H1 (cell line): ENCODE data around the gene DYNC1I1. TPM values are rescaled to one million over a fixed set of nuclear protein-coding genes. Genes with fewer than 3 reads are reported as not detected.

Experiments
- CTCF ChIA-PET: fragments of 300-600 bp; sonication (Branson Sonifier 250); formaldehyde crosslinking; loops from one replicate; lab custom pipeline; 2021; ENCODE audit not compliant: partially characterized antibody; lab: Charles Lee
- POLR2A ChIA-PET: fragments of 300-600 bp; sonication (Branson Sonifier 250); formaldehyde crosslinking; loops from one replicate; lab custom pipeline; 2021; ENCODE audit warnings: inconsistent platforms; ENCODE audit not compliant: partially characterized antibody; lab: Charles Lee
- DNase-seq, 2 experiments: peaks; one replicate each; pipeline versions ENCODE4 v3.0.0 to v3.0.0-alpha.2; 2010 to 2022; ENCODE audit warnings: low spot score in 2 of 2, low read depth in 1 of 2, mixed read lengths in 1 of 2
- FAIRE-seq: peaks from 2 replicates; lab custom pipeline; 2011; peaks lifted over from hg19 to GRCh38; lab: Jason Lieb, UNC
- H2AFZ ChIP-seq: 2 replicates; pipeline ENCODE4 v1.8.1; 2012; ENCODE audit warnings: low read length, inconsistent platforms
- H2AK5ac ChIP-seq: 2 replicates; pipeline ENCODE4 v1.6.1; 2013; ENCODE audit warnings: low read depth, low read length
- H2BK120ac ChIP-seq: replicated peaks from 2 replicates; pipeline ENCODE3; 2013; ENCODE audit warnings: low read depth, low read length, inconsistent platforms
- H2BK12ac ChIP-seq: 2 replicates; pipeline ENCODE4 v1.6.1; 2013; ENCODE audit warnings: low read depth, low read length
- H2BK15ac ChIP-seq: 2 replicates; pipeline ENCODE4 v1.6.1; 2013; ENCODE audit warnings: low read length
- H2BK20ac ChIP-seq: 2 replicates; pipeline ENCODE4 v1.6.1; 2013; ENCODE audit warnings: low read length
- H2BK5ac ChIP-seq: 2 replicates; pipeline ENCODE4 v1.6.1; 2013; ENCODE audit warnings: low read depth, low read length
- H3K14ac ChIP-seq: 2 replicates; pipeline ENCODE4 v1.6.1; 2013; ENCODE audit warnings: inconsistent platforms; ENCODE audit not compliant: insufficient read length
- H3K18ac ChIP-seq: 2 replicates; pipeline ENCODE4 v1.6.1; 2013; ENCODE audit warnings: low read length; ENCODE audit errors: extremely low read depth
- H3K23ac ChIP-seq: 2 replicates; pipeline ENCODE4 v1.6.1; 2013; ENCODE audit warnings: inconsistent platforms; ENCODE audit not compliant: insufficient read length
- H3K23me2 ChIP-seq: 2 replicates; pipeline ENCODE4 v1.6.1; 2013; ENCODE audit warnings: low read depth, low read length
- H3K27ac ChIP-seq: 2 replicates; pipeline ENCODE4 v1.6.1; 2011; ENCODE audit warnings: low read depth, low read length, inconsistent platforms
- H3K27me3 ChIP-seq, 4 experiments: replicated peaks in 1 of 4; 1 replicate in 1 of 4; 2 replicates in 3 of 4; pipeline versions ENCODE4 v1.6.1 to v1.8.1; 2011 to 2013; ENCODE audit warnings: low read length in 3 of 4, mild to moderate bottlenecking in 3 of 4, inconsistent platforms in 2 of 4, mixed read lengths in 2 of 4, moderate library complexity in 1 of 4; ENCODE audit not compliant: control insufficient read depth in 3 of 4, insufficient read depth in 3 of 4; ENCODE audit errors: extremely low read depth in 1 of 4
- H3K36me3 ChIP-seq, 4 experiments: 2 replicates each; pipeline versions ENCODE4 v1.6.1 to v1.8.1; 2011 to 2013; ENCODE audit warnings: mild to moderate bottlenecking in 4 of 4, low read length in 3 of 4, moderate library complexity in 2 of 4, control low read depth in 1 of 4, inconsistent platforms in 1 of 4; ENCODE audit not compliant: insufficient read depth in 4 of 4, control insufficient read depth in 2 of 4
- H3K4ac ChIP-seq: replicated peaks from 2 replicates; pipeline ENCODE3; 2013; ENCODE audit warnings: low read length, low read depth, mixed read lengths, inconsistent platforms; ENCODE audit not compliant: insufficient read length
- H3K4me1 ChIP-seq, 4 experiments: replicated peaks in 1 of 4; 1 replicate in 1 of 4; 2 replicates in 3 of 4; pipeline versions ENCODE4 v1.6.1 to v1.8.1; 2011 to 2013; ENCODE audit warnings: low read length in 3 of 4, inconsistent platforms in 2 of 4, mixed read lengths in 1 of 4; ENCODE audit not compliant: insufficient read depth in 4 of 4, control insufficient read depth in 3 of 4
- H3K4me2 ChIP-seq, 2 experiments: 2 replicates each; pipeline versions ENCODE4 v1.6.1 to v1.8.1; 2011 to 2013; ENCODE audit warnings: low read depth in 2 of 2, low read length in 2 of 2, control low read depth in 1 of 2, inconsistent platforms in 1 of 2, mild to moderate bottlenecking in 1 of 2; ENCODE audit not compliant: insufficient read depth in 1 of 2
- H3K4me3 ChIP-seq, 4 experiments: fragments of 200-600, 300-600 bp in 1 of 4; sonication (generic), shearing (Covaris generic), sonication (Bioruptor Twin) in 1 of 4; 2 replicates each; pipeline versions ENCODE4 v1.5.1 to v1.8.1; 2011 to 2016; ENCODE audit warnings: low read length in 4 of 4, low read depth in 3 of 4, control low read depth in 2 of 4, inconsistent platforms in 2 of 4, mild to moderate bottlenecking in 2 of 4, mixed read lengths in 1 of 4, moderate library complexity in 1 of 4; ENCODE audit not compliant: insufficient read depth in 2 of 4; ENCODE audit errors: extremely low read depth in 1 of 4
- H3K56ac ChIP-seq: replicated peaks from 2 replicates; pipeline ENCODE3; 2013; ENCODE audit warnings: low read depth, mild to moderate bottlenecking, mixed read lengths, low read length, inconsistent platforms; ENCODE audit not compliant: insufficient read length
- H3K79me1 ChIP-seq: 2 replicates; pipeline ENCODE4 v1.6.1; 2013; ENCODE audit warnings: low read depth, low read length, control low read depth
- H3K79me2 ChIP-seq, 2 experiments: 2 replicates each; pipeline versions ENCODE4 v1.6.1 to v1.8.1; 2012 to 2013; ENCODE audit warnings: low read length in 2 of 2, mild to moderate bottlenecking in 2 of 2, inconsistent platforms in 1 of 2; ENCODE audit not compliant: insufficient read depth in 2 of 2, control insufficient read depth in 1 of 2
- H3K9ac ChIP-seq, 4 experiments: replicated peaks in 1 of 4; 1 replicate in 1 of 4; 2 replicates in 3 of 4; pipeline versions ENCODE4 v1.6.1 to v1.8.1; 2011 to 2013; ENCODE audit warnings: low read depth in 3 of 4, low read length in 3 of 4, control low read depth in 2 of 4, mild to moderate bottlenecking in 2 of 4, moderate library complexity in 2 of 4, inconsistent platforms in 1 of 4; ENCODE audit errors: extremely low read depth in 1 of 4
- H3K9me3 ChIP-seq, 2 experiments: 2 replicates each; pipeline versions ENCODE4 v1.6.1 to v1.8.1; 2012 to 2013; ENCODE audit warnings: mild to moderate bottlenecking in 2 of 2, moderate library complexity in 2 of 2, control low read depth in 1 of 2, inconsistent platforms in 1 of 2, low read depth in 1 of 2, low read length in 1 of 2, mixed read lengths in 1 of 2; ENCODE audit not compliant: insufficient read depth in 2 of 2
- H4K20me1 ChIP-seq, 2 experiments: replicated peaks in 1 of 2; 2 replicates each; pipeline versions ENCODE3 to v1.8.1; 2011 to 2013; ENCODE audit warnings: inconsistent platforms in 2 of 2, low read length in 2 of 2, mild to moderate bottlenecking in 1 of 2; ENCODE audit not compliant: insufficient read depth in 2 of 2, control insufficient read depth in 1 of 2
- H4K5ac ChIP-seq: 2 replicates; pipeline ENCODE4 v1.6.1; 2013; ENCODE audit warnings: low read length, low read depth, mixed read lengths, inconsistent platforms; ENCODE audit not compliant: insufficient read length
- H4K8ac ChIP-seq: 2 replicates; pipeline ENCODE4 v1.8.0; 2013; ENCODE audit warnings: mild to moderate bottlenecking, moderate library complexity, low read length, inconsistent platforms; ENCODE audit not compliant: insufficient read depth; ENCODE audit errors: extremely low read depth
- H4K91ac ChIP-seq: replicated peaks from 2 replicates; pipeline ENCODE3; 2013; ENCODE audit warnings: low read length, mixed read lengths, inconsistent platforms; ENCODE audit not compliant: insufficient read length
- BCL11A ChIP-seq, 2 experiments: IDR thresholded peaks; one replicate each; pipeline ENCODE4 v1.6.1; 2011; ENCODE audit warnings: low read depth in 2 of 2, low read length in 2 of 2, mild to moderate bottlenecking in 2 of 2
- GTF2F1 ChIP-seq: IDR thresholded peaks from 2 replicates; pipeline ENCODE4 v1.6.1; 2012; ENCODE audit warnings: low read depth, low read length, improper control_type of control experiment, borderline replicate concordance
- TAF1 ChIP-seq: IDR thresholded peaks from 2 replicates; pipeline ENCODE4 v1.6.1; 2011; ENCODE audit warnings: mild to moderate bottlenecking, low read depth, low read length
- polyA plus RNA-seq, 7 experiments: library from polyadenylated mRNA; depleted of rRNA in 3 of 7; stranded (reverse) in 5 of 7; unstranded in 2 of 7; fragments of >200 nt in 5 of 7; fragments of 200-250 nt in 2 of 7; gene quantifications; 1 replicate in 5 of 7; 2 replicates in 1 of 7; 4 replicates in 1 of 7; pipeline versions ENCODE4 v1.2.1 to v1.2.3, GENCODE V29; 2011 to 2013; ENCODE audit warnings: missing spikeins in 2 of 7, mixed read lengths in 2 of 7
- total RNA-seq: library from RNA; stranded (reverse); fragmentation: NEBNext Ultra II Directional; extraction: Animal tissue kit (Norgen Biotek cat#: 25700); gene quantifications from 2 replicates; pipeline ENCODE4 v1.2.1, GENCODE V29; 2021

Gene DYNC1I1
- total and polyA plus RNA-seq, 2 of the 8 experiments (the other 6 are each of a cell fraction or from before 2014, with no cell fraction given): 0.45 to 0.58 TPM

DNA sequence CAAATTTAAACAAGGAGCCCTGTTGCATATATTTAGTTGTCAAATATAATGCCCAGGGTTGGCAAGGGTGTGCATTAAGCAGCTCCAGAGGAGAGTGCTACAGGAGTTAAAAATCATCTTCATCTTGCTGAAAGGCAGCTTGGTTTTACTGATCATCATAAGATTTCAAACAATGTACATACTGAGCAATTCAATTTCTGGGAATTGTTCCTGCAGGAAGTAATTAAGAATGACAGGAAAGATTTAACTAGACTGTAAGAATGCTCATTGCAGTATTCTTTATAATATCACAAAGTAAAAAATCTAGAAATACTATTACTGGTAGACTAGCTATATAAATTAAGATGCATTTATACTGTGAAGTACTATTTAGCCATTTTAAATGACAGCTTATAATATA, 153.6 kb downstream of the DYNC1I1 start:
- POLR2A ChIA-PET: no interaction called here
- TF ChIP-seq TAF1 (no peak), GTF2F1 (no peak), BCL11A (IDR thresholded peaks at IDR 0.05; ENCODE audit: low read depth in 2 of 2, low read length in 2 of 2) (no peak)

More for the DNA sequence above, 153.6 kb downstream of the DYNC1I1 start:
- H3K14ac ChIP-seq: no peak overlapping the region
- H4K5ac ChIP-seq: no peak overlapping the region
- no peak overlapping the region for H3K56ac ChIP-seq
- no peak for DNase-seq
- H3K23ac ChIP-seq: no peak overlapping the region
- H2AFZ ChIP-seq: no peak overlapping the region
- no peaks in the 10 kb centered on the region for H3K4me1 ChIP-seq
- no peak overlapping the region for H4K91ac ChIP-seq
- no peak overlapping the region for H2BK12ac ChIP-seq
- no peaks in the 10 kb centered on the region for H4K20me1 ChIP-seq
- H3K9ac ChIP-seq: no peak overlapping the region
- H3K23me2 ChIP-seq: no peaks in the 10 kb centered on the region
- no peak overlapping the region for H2AK5ac ChIP-seq
- CTCF ChIA-PET: interaction anchor here (0.8 to 5.3 kb wide), 3 partner anchors 9 to 1101 kb away, joined by 3 to 38 read pairs (median 3); no protein-coding TSS in a partner anchor
- H4K8ac ChIP-seq: no peak overlapping the region
- no peak overlapping the region for H3K4me3 ChIP-seq
- H3K4ac ChIP-seq: no peak overlapping the region
- no peak overlapping the region for H2BK20ac ChIP-seq
- no peaks in the 10 kb centered on the region for H3K9me3 ChIP-seq
- H3K18ac ChIP-seq: no peak overlapping the region
- no peak overlapping the region for H3K4me2 ChIP-seq
- H2BK5ac ChIP-seq: no peak overlapping the region
- H3K27ac ChIP-seq: no peak overlapping the region
- H3K27me3 ChIP-seq: no peaks in the 10 kb centered on the region
- no peaks in the 10 kb centered on the region for H3K36me3 ChIP-seq
- no peaks in the 10 kb centered on the region for H3K79me1 ChIP-seq
- no peak for FAIRE-seq
- no peak overlapping the region for H2BK120ac ChIP-seq
- no peak overlapping the region for H2BK15ac ChIP-seq
- H3K79me2 ChIP-seq: no peaks in the 10 kb centered on the region
